Left lung (tissue), 10 donors: ENCODE measurements around the gene HIGD1A. TPM values are rescaled to one million over a fixed set of nuclear protein-coding genes. Genes with fewer than 3 reads are reported as not detected.
A peak's percentile ranks its signal among the peaks of the same experiment; 100 is the strongest.

Experiments used
- ATAC-seq: fragments of 200-7000 bp; cut with Tn5 transposase; one replicate; pipeline ENCODE4 v1.9.1; 2020; ENCODE audit warnings: moderate library complexity
- DNase-seq, 4 donors: peaks; one replicate each; pipeline ENCODE4 v3.0.0-alpha.2; 2013 to 2020
- H3K27ac ChIP-seq, 2 donors: fragments of 200-600 bp; sonication (generic) in 1 of 2; one replicate each; pipeline versions ENCODE4 v1.5.0 to v1.8.0; 2020 to 2021
- H3K27me3 ChIP-seq, 2 donors: fragments of 200-600 bp; sonication (generic) in 1 of 2; one replicate each; pipeline versions ENCODE4 v1.5.0 to v1.8.0; 2020 to 2021
- H3K36me3 ChIP-seq, 2 donors: fragments of 200-600 bp; sonication (generic) in 1 of 2; one replicate each; pipeline versions ENCODE4 v1.5.0 to v1.8.0; 2020 to 2021
- H3K4me1 ChIP-seq, 2 donors: fragments of 200-600 bp; one replicate each; pipeline ENCODE4 v1.8.0; 2021
- H3K4me3 ChIP-seq, 2 donors: fragments of 200-600 bp; sonication (generic) in 1 of 2; one replicate each; pipeline versions ENCODE4 v1.5.0 to v1.8.0; 2020 to 2021; ENCODE audit warnings: mild to moderate bottlenecking in 1 of 2
- H3K9me3 ChIP-seq, 2 donors: fragments of 200-600 bp; sonication (generic) in 1 of 2; one replicate each; pipeline versions ENCODE4 v1.5.0 to v1.8.0; 2020 to 2021
- intact Hi-C, 2 donors: fragments of 100-400 bp; cut with DNase I; formaldehyde crosslinking; loops; one replicate each; pipeline versions ENCODE4 v1.11.2 to v1.14.2; 2022
- polyA plus RNA-seq, 6 donors: library from polyadenylated mRNA; unstranded; fragments of 120-200 nt; gene quantifications; one replicate each; pipeline ENCODE4 v1.2.1, GENCODE V29; 2013; ENCODE audit not compliant: insufficient read length in 6 of 6
- total RNA-seq, 2 donors: library from RNA; stranded (reverse); fragmentation: NEBNext Ultra II Directional; extraction: Animal tissue kit (Norgen Biotek cat#: 25700); gene quantifications; one replicate each; pipeline ENCODE4 v1.2.1, GENCODE V29; 2021
- TF ChIP-seq, protein P1 (sequence below), 2 donors: fragments of 200-600 bp; sonication (generic) in 1 of 2; IDR thresholded peaks; one replicate each; pipeline versions ENCODE4 v1.5.0 to v1.8.0; 2021; ENCODE audit warnings: antibody characterized with exemption in 2 of 2
- donor health status: DM: no; HTN: yes; CAD: no.
- donor health status: DM: no; HTN: no; CAD: no.

The HIGD1A gene
- total and polyA plus RNA-seq, 8 donors, result 77.7 to 99.1 (median 92.5) TPM

DNA sequence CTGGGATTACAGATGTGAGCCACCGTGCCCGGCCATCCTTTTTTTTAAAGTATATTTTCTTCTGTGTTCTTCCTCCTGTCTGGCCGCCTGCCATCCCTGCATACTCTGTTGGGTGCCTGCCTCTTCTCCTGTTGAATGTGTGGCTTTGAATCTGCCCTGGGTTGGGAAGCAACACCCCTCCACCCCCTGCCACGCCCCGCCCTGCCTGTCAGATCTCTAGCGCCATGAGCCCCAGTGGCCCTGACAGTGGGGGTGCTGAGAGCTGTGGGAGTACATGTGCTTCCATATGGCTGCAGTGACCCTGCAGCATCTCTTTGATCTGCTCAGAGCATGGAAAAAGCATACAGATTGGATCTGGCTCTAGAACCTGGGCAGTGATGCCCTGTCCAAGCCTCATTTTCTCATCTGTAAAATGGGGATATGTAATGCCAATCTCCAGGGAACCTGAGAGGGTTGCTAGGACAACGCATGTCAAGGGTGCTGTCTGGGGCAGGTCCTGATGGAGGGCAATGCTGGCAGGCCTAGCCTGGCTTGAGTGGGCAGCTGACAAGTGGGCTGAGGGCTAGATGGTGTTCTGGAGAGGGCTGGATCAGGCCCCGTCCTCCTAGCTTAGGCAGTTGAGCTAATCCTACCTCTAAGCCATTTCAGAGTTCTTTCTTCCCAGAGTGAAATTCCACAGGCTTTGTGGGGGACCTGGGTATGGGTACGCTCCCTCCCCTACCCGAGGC is 55.1 kb downstream of the HIGD1A start:
- intact Hi-C loops, result loop anchor here in 1 of 2 donors (10.0 kb wide), 1 partner anchor 184 kb away; no protein-coding TSS in a partner anchor
- Histone ChIP-seq H3K27me3 (no peaks in the 10 kb centered on the region), H3K4me1 (peaks cover 0 to 17% of the 10 kb centered on the region in 2 donors), H3K4me3 (no peak overlapping the region), H3K9me3 (no peaks in the 10 kb centered on the region), H3K27ac (no peak overlapping the region), H3K36me3 (no peaks in the 10 kb centered on the region)
- DNase-seq, result peak in 1 of 4 donors; percentile 6
- TF ChIP-seq, protein P1, sequence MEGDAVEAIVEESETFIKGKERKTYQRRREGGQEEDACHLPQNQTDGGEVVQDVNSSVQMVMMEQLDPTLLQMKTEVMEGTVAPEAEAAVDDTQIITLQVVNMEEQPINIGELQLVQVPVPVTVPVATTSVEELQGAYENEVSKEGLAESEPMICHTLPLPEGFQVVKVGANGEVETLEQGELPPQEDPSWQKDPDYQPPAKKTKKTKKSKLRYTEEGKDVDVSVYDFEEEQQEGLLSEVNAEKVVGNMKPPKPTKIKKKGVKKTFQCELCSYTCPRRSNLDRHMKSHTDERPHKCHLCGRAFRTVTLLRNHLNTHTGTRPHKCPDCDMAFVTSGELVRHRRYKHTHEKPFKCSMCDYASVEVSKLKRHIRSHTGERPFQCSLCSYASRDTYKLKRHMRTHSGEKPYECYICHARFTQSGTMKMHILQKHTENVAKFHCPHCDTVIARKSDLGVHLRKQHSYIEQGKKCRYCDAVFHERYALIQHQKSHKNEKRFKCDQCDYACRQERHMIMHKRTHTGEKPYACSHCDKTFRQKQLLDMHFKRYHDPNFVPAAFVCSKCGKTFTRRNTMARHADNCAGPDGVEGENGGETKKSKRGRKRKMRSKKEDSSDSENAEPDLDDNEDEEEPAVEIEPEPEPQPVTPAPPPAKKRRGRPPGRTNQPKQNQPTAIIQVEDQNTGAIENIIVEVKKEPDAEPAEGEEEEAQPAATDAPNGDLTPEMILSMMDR (IDR thresholded peaks at IDR 0.05), result no peak
- ATAC-seq, result no peak

DNA sequence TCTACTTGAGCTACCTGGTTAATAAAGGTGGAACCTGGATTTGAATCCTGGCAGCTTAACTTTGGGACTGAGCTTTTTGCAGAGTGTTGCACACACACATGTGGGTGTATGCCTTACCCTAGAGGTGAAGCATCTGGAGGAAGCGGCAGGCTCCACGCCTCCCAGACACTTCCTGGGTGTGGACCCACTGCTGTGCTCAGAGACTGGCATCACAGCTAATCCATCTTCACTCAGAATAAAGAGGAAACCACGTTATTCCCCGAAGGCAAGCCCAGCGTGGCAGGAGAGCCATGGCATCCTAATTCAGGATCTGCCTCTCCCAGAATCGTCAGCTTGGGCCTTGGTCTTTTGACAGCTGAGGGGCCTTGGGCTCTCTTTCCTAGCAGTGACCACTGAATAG is 56.7 kb downstream of the HIGD1A start:
- Histone ChIP-seq H3K36me3 (no peaks in the 10 kb centered on the region), H3K4me3 (no peak overlapping the region), H3K27ac (no peak overlapping the region), H3K9me3 (no peaks in the 10 kb centered on the region), H3K27me3 (no peaks in the 10 kb centered on the region), H3K4me1 (peaks cover 0 to 18% of the 10 kb centered on the region in 2 donors)
- peak in 1 of 4 donors; percentile 36 for DNase-seq
- no peak for ATAC-seq
- intact Hi-C loops, result loop anchor here in 1 of 2 donors (10.0 kb wide), 1 partner anchor 183 kb away; no protein-coding TSS in a partner anchor
- TF ChIP-seq, protein P1 (IDR thresholded peaks at IDR 0.05), result no peak

DNA sequence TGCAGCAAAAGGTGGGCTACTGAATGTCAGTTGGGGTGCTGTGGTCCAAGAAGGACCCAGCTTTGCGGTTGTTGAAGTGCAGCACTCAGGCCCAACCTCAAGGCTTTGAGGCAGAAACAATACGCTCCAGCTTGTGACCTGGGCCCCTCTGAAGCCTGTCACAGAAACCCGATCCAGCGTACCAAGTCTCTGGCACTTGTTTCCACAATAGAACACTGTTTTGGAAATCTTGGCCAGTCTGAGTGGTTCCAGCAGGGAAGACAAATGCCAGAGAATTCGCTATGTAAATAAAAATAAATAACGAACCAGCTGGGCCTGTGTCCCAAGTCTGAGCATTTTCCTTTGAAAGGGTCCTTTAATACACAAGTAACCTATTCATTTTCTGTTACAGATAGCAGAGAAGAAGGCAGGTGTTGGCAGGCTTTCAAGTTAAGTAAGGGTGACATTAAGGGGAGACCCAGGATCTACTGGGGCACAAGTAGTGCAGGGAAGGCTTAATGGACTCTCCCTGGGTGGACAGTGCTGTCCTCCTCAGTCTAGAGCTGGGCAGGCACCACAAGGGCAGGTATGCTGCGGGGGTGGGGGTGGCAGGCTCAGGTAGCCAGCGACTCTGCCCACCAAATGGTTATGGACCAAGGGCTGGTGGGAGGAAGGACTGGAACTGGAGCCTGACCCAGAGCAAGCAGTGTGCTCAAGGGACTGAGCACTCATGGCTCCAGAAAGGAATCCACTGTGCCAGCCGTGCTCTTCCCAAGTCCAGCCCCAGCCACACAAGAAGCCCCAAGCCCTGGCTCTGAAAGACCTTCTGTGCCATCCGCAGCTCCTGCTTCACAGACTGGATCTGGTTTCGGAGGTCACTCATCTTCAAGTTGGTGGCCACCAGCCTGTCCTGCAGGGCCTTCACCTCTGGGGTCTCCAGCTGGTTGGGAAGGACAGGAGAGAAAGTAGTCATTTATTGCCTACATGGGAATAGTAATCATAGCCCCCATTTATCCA is 57.5 kb downstream of the HIGD1A start:
- Histone ChIP-seq H3K27me3 (no peaks in the 10 kb centered on the region), H3K4me1 (peaks cover 0 to 18% of the 10 kb centered on the region in 2 donors), H3K4me3 (no peak overlapping the region), H3K9me3 (no peaks in the 10 kb centered on the region), H3K27ac (peak overlapping the region in 1 of 2 donors; percentile 7), H3K36me3 (no peaks in the 10 kb centered on the region)
- DNase-seq (peak in 3 of 4 donors; percentile 33 to 90 (median 81)), ATAC-seq (peak; percentile 74)
- TF ChIP-seq, protein P1 (IDR thresholded peaks at IDR 0.05), result no peak
- intact Hi-C loops, result loop anchor here in 1 of 2 donors (10.0 kb wide), 1 partner anchor 182 kb away; no protein-coding TSS in a partner anchor

DNA sequence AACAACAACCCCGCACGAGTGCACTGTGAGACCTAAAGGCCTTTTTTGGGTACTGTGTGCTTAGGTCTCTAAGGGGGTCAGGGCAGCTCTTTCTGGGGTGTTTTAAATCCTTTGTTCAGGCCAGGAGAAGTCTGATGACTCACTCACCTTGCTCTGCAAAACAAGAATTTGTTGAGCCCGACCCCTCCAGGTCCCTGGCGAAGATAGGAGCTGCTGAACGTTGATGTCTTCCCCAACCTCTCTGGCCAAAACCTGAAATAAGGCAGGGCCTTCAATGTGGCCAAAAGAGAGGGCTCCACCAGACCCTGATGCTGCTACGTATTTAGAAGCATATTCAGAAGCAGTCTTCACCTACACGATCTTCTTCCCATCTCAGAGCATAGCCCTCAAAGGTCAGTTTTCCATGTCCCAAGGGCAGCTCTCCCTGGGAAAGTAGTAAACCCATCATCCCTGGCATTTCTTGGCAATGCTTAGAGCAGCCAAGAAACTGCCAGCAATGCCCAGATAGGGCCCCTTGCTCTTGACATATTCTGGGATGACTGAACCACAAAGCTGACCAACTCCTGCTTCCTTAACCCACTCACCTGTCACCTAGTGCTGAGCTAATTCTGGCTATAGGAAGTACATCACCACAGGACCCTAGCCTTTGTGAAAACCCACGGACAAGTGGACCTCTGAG is 58.4 kb downstream of the HIGD1A start:
- Histone ChIP-seq H3K4me1 (peaks cover 0 to 18% of the 10 kb centered on the region in 2 donors), H3K9me3 (no peaks in the 10 kb centered on the region), H3K27ac (peak overlapping the region in 1 of 2 donors; percentile 7), H3K27me3 (no peaks in the 10 kb centered on the region), H3K4me3 (no peak overlapping the region), H3K36me3 (no peaks in the 10 kb centered on the region)
- peak; percentile 11 for ATAC-seq
- TF ChIP-seq, protein P1 (IDR thresholded peaks at IDR 0.05), result no peak
- intact Hi-C loops, result loop anchor here in 1 of 2 donors (10.0 kb wide), 1 partner anchor 181 kb away; no protein-coding TSS in a partner anchor
- DNase-seq, result peak in 1 of 4 donors; percentile 10
